Renal cortical epithelial cell (primary cell): ENCODE measurements around the gene IGF1R. TPM values are rescaled to one million over a fixed set of nuclear protein-coding genes. Genes with fewer than 3 reads are reported as not detected.

Experiments
- DNase-seq: peaks from one replicate; pipeline ENCODE4 v3.0.0-alpha.2; 2011; ENCODE audit warnings: low read depth
- total RNA-seq: library from RNA; depleted of rRNA; stranded (reverse); fragments of >200 nt; gene quantifications from 2 replicates; pipeline ENCODE4 v1.2.3, GENCODE V29; 2014

The IGF1R gene
- total RNA-seq, 1 donor from 2014 or later, result 272 TPM

DNA sequence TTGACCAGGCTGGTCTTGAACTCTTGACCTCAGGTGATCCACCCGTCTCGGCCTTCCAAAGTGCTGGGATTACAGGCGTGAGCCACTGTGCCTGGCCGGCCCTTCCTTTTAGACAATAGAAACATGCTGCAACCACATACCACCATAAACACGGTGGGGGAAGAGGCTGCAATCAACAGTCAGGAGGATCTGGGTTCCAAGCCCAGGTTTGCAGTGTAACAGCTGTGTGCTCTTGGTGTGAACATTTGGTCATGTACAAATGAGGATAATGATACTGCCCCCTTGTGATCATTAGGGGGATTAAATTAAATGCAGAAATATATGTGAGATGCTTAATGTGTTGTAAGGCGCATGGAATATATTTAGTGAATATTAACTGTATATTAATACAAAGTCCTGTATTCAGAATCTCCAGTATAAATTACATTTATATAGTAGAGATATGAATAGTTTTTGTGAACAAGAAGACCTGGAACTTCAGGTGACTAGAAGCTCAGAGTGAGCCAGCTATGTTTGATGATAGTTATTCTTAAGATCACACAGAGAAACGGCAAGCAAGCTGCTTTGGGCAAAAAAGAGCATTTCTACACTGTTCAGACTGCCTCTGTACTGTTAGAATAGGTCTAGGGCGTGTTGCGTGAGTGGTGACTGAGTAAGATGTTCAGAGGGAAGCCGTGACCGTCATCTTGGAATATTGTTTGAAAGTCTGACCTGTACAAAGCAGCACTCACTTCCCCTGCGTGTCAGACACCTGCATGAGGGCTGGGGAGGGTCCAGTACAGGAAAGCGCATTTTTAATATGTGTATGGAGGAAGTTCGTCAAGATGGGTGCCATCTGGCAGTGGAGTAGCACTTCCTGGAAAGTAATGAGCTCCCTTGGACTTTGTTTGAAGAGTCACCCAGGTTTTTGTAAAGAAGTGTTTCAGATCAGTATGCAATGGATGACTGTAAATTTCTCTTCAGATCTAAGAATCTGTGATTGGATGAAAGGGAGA lies 233.5 kb downstream of the IGF1R start:
- no peak for DNase-seq

DNA sequence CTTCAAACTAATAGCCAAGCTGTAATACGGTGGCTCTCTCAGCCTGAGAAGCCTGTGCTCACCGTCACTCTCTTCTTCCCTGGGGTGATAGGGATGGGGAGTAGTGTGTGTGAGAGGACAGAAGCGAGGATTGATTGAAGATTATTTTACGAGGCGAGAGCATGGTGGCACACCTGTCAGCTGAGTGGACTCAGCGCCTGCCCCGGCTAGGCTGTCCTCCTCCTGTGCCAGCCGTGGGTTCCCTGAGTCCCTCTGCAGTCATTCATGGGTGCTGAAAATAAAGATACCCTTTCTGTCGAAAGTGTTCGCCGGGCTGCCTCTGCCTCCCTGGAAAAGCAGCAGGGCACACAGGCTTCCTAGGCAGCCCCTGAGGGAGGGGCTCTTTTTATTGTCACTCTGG lies 235.1 kb downstream of the IGF1R start:
- no peak for DNase-seq

DNA sequence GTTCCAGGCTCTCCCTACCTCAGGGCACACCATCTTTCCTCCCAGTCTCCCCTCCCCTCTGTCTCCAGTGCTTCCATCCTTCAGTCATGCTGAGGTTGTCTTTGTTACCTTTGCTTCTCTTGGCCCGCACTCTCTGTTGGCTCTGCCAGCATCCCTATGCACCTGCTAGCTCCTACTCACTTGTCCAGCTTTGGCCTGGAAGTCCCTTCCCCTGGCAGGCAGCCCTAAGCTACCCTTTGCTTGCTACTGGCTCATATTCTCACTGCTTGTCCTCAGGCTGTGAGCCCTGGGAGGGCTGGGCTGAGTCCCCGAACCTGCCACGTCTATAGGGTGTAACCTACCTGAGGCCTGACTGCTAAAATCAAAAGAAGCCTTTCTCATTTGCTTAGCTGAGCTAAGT lies 236.6 kb downstream of the IGF1R start:
- DNase-seq, result no peak

DNA sequence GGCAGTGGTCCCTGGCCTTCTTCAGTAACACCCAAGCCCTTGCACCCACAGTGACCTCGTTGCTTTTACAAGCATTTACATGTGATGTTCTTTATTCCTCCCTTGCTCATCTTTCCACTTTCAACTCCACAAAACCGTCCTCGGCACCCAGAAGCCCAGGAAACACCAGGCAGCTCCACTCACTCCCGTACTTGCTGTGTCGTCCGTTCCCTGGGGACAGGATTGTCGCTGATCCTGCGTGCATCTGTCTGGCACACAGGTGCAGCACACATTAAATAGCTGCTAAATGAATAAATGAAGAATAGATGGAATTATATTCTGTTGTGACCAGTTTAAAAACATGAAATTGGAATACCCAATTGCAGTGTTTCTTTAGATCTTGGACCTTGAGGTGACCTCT lies 239.6 kb downstream of the IGF1R start:
- no peak for DNase-seq

DNA sequence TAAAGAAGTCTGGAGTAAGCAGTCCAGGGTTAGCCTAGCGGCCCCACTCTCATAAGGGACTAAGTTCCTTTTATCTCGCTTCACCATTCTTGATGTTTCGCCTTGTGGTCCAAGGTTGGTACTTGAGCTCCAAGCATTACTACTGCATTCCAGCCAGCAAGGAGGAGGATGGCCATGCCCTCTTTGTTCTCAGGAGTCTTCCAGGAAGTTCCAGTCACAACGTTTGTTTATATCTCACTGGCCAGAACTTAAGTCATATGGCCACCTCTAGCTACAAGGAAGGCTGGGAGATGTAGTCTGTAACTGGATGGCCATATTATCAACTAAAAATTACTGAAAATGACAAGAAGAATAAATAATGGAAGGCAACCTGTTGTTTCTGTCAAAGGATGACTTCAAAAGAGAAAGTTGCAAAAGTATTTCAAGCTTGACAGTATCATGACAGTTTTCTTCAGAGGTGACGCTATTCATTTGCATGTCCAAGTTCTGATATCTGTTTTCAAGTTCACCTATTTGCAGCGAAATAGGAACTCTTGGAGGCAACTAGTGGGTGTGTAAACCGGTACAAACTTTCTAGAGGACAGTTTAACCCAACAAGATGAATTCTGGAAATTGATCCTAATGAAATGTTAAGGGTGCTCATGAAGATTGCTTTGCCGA lies 240.6 kb downstream of the IGF1R start:
- DNase-seq, result peak; percentile 82

DNA sequence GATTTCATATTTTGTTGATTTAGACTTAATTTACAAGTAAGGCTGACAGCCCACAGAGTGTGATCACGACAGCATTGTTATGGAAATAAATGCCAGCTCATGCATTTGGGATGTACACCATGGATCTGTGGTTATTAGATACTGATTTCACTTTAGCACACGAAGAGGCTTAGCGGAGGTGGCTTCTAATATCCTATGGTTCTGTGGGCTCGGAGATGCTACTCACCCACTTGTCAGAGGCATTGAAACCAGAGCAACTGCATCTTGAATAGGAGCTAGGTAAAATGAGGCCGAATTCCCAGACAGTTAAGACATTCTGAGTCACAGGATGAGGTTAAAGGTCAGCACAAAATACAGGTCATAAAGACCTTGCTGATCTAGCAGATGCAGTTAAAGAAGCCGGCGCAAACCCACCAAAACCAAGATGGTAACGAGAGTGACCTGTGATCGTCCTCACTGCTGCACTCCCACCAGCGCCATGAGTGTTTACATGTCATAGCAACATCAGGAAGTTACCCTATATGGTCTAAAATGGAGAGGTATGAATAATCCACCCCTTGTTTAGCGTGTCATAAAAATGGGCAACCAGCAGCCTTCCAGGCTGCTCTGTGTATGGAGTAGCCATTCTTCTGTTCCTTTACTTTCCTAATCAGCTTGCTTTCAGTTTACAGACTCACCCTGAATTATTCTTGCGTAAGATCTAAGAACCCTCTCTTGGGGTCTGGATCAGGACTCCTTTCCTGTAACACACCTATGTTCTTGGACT lies 241.8 kb downstream of the IGF1R start:
- peak; percentile 96 for DNase-seq

DNA sequence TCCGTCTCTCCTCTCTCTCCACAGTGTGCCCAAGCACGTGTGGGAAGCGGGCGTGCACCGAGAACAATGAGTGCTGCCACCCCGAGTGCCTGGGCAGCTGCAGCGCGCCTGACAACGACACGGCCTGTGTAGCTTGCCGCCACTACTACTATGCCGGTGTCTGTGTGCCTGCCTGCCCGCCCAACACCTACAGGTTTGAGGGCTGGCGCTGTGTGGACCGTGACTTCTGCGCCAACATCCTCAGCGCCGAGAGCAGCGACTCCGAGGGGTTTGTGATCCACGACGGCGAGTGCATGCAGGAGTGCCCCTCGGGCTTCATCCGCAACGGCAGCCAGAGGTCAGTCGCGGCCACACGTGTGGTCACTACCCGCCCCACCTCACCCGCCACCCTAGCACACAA lies 243.0 kb downstream of the IGF1R start:
- no peak for DNase-seq

DNA sequence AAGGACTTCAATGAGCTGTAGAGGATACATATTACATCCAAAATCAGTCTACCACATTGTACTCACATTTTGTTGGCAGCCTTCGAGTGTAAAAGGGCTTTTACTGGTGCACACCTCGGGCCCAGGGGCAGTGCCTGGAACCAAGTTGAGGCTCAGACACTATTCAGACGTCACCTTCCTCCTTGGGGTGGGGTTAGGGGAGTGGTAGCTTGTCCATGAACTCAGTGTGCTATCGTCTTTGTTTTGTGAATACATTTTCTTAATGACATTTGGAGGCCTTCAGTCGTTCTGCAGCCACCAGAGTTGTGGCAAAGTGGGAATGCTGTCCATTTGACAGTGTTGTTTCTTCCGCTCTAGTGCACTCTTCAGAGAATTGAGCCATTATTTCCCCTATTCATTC lies 245.1 kb downstream of the IGF1R start:
- no peak for DNase-seq

DNA sequence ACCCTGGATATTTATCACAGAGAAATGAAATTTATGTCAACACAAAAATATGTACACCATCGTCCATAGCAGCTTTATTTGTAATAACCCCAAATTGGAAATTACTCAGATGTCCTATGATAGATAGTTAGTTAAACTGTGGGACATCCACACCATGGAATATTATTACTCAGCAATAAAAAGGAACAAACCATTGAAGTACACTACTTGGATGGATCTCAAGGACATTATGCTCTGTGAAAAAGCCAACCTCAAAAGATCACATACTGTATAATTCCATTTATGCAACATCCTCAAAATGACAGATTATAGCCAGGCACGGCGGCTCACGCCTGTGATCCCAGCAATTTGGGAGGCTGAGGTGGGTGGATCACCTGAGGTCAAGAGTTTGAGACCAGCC lies 246.0 kb downstream of the IGF1R start:
- no peak for DNase-seq

DNA sequence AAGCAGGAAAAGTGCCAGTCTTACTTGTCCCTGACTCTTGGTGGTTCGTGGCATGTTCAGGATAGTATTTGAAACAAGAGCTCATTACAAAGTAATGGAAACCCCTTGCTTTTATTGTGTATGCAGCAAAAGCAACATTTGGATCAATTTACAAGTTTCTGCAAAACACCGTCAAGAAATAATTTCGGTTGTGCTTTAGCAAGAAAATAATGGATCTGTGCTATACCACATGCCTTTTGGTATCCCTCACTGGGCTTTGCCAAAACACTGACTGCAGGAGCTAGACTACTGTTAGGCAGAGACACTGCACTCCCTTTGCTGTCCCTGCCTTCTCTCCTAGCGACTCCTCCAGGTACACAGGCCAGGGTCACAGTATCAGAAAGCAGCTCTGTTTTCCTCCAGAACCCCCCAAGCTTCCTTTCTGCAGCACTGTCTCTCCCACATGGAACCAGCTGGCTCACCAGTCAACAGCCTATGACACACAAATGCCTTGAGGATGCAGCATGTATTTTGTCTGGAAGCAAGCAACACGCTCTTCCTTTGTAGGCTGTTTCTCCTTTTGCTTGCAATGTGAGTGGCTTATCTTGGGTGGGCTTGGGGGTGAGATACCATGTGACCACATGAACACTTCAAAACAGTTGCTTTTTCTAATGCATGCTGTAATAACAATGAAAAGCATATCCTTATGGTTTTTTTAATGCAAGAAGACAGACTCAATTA lies 247.8 kb downstream of the IGF1R start:
- peak; percentile 32 for DNase-seq

DNA sequence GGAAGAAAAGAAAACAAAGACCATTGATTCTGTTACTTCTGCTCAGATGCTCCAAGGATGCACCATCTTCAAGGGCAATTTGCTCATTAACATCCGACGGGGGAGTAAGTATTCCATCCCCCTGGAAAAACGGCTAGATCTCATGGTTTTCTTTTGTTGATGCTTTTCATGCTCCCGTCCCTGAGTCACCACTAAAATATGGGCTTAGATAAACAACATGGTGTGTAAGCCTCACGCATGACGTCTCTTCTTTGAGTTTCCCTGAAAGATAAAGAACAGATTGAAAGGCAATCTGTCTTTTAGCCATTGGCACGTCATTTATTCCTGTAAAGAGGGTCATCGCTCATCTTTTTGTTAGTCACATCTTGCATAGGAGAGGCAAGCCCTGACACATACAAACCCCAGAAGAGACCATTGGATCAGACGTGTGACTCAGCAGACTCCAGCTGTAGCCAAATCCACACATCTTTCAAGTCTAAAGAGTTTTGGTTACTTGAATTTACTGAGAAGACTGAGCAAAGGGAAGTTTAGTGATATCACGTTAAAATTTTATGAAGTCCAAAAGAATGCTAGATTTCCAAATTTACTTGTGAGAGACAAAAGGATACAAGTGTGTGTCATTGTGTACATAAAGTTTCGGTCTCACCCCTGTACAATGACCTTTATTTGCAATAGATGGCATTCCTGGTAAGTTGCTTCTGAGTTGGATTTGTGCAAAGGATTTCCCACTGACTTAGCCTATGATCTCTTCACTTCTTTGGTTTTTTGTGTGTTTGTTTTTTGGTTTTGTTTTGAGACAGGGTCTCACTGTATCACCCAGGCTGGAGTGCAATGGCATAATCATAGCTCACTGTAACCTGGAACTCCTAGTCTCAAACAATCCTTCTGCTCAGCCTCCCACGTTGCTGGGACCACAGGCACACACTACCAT lies 248.7 kb downstream of the IGF1R start:
- peak; percentile 98 for DNase-seq

DNA sequence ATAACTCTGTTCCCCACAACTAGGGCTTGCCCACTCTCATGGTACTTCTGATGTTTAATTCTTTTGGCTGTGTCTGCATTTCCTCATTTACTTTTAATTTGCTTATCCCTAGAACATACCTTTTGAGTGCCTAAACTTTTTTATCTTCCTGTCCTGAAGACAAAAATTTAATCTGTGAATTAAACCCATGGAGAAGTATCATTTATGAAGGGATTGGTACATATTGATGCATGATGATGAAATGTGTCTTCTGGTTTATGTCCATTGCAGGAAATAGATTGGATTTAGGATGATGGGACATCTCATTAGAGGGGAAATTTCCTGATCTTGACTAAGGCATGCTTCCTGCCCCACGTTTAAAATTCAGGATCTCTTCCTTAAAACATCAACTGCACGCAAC lies 249.8 kb downstream of the IGF1R start:
- no peak for DNase-seq

DNA sequence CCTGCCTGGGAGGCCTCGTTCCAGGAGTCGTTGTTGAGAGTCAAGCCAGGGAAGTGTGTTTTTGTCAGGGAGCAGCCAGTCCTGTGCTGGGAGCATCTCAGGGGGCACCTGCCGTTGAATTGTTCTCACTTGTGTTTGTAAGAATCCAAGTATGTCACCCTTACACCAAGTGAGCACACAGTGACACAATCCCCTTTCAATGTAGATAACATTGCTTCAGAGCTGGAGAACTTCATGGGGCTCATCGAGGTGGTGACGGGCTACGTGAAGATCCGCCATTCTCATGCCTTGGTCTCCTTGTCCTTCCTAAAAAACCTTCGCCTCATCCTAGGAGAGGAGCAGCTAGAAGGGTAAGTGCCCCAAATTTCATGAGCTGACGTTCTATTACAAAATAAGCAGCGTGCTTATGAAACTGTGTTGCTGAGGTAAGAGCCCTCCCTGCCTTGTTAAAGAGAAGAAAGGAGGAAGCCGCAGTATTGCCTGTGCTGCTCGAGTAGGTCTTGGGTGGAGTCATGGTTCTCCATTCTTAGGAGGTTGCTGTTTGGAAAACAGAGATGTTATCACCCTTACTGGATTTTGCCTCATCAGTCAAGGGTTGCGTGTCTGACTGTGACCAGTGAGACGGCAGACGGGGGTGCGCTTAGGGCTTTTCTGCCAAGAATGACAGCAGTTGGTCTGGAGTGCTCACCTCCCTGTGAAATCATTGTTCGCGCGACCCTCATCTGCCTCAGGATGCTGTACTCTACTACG lies 251.1 kb downstream of the IGF1R start:
- no peak for DNase-seq

DNA sequence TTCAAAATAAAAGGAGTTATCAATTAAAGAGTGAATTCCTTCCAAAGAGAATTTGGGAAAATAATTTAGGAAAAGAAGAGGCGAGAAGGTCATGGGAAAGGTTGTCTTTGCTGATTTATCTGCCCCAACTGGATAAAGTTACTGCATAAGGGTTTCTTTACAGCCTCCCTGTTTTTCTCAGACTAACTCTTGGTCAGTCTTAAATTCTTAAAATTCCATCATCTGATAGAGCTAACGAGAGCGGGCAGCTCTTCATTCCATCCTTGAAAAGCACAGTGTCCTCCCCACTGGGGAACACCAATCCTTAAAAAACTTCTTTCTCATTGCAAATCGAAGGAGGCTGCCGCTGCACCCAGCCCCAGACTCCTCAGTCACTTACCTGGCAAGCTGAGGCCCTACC lies 252.0 kb downstream of the IGF1R start:
- no peak for DNase-seq

DNA sequence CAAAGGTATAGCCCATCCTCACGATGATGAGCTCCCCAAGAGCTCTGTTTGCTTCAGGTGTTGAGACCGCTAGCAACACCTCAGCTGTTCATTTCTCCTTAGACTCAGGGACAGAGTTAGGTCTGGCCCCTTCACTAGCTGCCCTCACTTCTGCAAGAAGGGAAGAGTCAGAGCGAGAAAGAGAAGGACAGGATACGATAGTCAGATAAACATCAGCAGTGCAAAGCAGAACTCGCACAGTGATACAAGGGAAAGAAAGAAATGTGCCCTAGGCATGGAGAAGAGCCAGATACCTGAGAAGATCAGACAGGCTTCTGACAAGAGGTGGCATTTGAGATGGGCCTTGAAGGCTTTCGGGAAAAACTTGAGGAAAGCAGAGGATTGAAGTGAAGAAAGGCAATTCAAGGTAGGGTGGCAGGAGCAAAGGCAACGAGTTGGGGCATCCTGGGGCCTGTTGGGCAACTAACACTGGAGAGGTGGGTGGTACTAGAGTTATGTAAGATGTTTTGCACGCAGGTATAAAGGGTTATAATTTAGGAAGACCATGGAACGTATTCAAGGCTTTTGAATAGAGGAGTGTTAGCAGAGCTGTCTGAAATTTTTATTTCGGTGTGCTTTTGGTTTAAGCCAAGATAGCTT lies 253.2 kb downstream of the IGF1R start:
- DNase-seq, result no peak

DNA sequence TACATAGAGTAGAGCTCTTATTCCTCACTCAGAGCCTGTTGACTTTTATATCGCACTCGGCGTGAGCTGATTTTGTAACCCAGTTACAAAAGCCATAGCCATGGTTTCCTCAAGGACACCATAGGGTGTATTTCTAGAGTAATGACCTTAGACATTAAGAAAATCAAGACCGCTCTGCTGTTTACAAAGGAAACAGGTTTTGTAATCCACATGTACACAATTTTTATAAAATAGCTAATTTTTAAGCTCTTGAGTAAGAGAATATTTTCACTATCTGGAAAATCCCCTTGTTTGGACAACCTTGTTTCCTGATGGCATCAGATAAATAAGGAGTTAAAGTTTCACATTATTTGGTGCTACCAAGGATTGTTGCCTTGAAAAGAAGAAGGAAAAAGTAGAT lies 254.6 kb downstream of the IGF1R start:
- DNase-seq, result no peak

DNA sequence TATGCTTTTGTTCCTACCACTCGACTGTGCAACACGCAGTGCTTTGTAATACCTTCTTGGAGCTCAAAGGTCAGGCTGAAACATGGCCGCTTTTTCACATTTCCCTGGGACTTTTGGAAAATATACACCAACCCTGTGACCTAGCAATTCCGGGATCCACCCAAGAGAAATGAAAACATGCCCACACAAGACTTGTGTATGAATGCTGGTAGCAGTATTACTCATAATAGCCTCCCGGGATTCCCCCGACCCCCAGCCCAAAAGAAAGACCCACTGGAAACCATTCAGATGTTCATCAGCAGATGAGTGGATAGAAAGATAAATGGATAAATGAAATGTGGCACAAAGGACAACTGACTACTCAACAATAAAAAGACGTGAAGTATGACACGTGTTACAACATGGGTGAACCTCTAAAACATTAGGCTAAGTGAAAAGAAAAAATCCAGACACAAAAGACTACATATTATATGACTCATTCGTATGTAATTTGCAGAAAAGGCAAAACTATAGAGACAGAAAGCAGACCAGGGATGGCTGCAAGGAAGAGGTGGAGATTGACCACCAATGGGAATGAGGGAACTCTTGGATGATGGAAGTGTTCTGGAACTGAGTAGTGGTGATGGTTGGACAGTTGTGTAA lies 255.2 kb downstream of the IGF1R start:
- DNase-seq, result peak; percentile 59

DNA sequence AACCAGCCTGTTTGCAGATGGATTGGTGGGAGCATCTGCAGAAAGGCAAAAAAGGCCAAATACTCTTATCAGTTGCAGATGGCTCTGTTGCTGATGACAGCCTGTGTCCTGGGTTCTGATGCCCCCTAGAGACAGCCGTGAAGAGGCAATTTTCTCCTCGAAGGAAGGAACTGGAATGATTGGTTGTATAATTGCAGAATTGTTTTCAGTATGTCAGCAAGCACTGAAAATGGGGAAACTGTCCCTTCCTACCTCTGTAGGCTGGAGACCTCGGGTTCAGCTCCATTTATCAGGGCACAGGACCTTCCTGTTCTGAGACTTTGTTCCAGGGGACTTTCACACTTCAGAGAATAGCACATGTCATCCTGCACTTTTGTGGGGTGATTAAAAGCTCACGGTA lies 256.2 kb downstream of the IGF1R start:
- peak; percentile 54 for DNase-seq
